Fibroblast of skin of abdomen (primary cell): Measurements from ENCODE around the gene SLC4A4.
"Not testable (repeated sequence)": the region's sequence is repeated elsewhere in the genome, so short reads cannot be mapped to it uniquely, and the experiment has no call there.

Source experiments
- DNase-seq: peaks from one replicate; pipeline ENCODE4 v3.0.0-alpha.2; 2013

Gene SLC4A4

GRCh38 chr4:71360844-71361243, 22.0 kb downstream of the SLC4A4 start:
- no peak for DNase-seq

GRCh38 chr4:71361476-71361875, 22.7 kb downstream of the SLC4A4 start:
- DNase-seq, result no peak

GRCh38 chr4:71366766-71367165, 27.9 kb downstream of the SLC4A4 start:
- no peak for DNase-seq

GRCh38 chr4:71367546-71367945, 28.7 kb downstream of the SLC4A4 start:
- DNase-seq, result no peak

GRCh38 chr4:71368906-71369305, 30.1 kb downstream of the SLC4A4 start:
- DNase-seq, result no peak

GRCh38 chr4:71369536-71369935, 30.7 kb downstream of the SLC4A4 start:
- DNase-seq, result no peak

GRCh38 chr4:71375494-71375893, 36.7 kb downstream of the SLC4A4 start:
- no peak for DNase-seq

- DNase-seq, result peak; percentile 85
Observed at GRCh38 chr4:71377561-71377960, 38.7 kb downstream of the SLC4A4 start.

- no peak for DNase-seq
Observed at GRCh38 chr4:71379126-71379525, 40.3 kb downstream of the SLC4A4 start.

GRCh38 chr4:71380788-71381187, 42.0 kb downstream of the SLC4A4 start:
- peak; percentile 64 for DNase-seq

- DNase-seq, result no peak
Observed at GRCh38 chr4:71382125-71382899, 43.5 kb downstream of the SLC4A4 start.

GRCh38 chr4:71382900-71383560, 44.2 kb downstream of the SLC4A4 start:
- no peak for DNase-seq

GRCh38 chr4:71383984-71384383, 45.2 kb downstream of the SLC4A4 start:
- no peak for DNase-seq

GRCh38 chr4:71389149-71389827, 50.5 kb downstream of the SLC4A4 start:
- peak; percentile 64 for DNase-seq

GRCh38 chr4:71392109-71392508, 53.3 kb downstream of the SLC4A4 start:
- no peak for DNase-seq

GRCh38 chr4:71396382-71396781, 57.6 kb downstream of the SLC4A4 start:
- peak; percentile 57 for DNase-seq

- DNase-seq, result no peak
Observed at GRCh38 chr4:71400810-71401209, 62.0 kb downstream of the SLC4A4 start.

GRCh38 chr4:71402616-71403015, 63.8 kb downstream of the SLC4A4 start:
- DNase-seq, result no peak

GRCh38 chr4:71404049-71404448, 65.2 kb downstream of the SLC4A4 start:
- no peak for DNase-seq

- no peak for DNase-seq
Observed at GRCh38 chr4:71405791-71406190, 67.0 kb downstream of the SLC4A4 start.

GRCh38 chr4:71406459-71406963, 67.7 kb downstream of the SLC4A4 start:
- DNase-seq, result peak; percentile 68

GRCh38 chr4:71408961-71409360, 70.1 kb downstream of the SLC4A4 start:
- not testable (repeated sequence) for DNase-seq

GRCh38 chr4:71411981-71412380, 73.2 kb downstream of the SLC4A4 start:
- DNase-seq, result peak; percentile 77
